A549 treated with AZD2906 at 1 μM for 4 hours (cell line): Measurements from ENCODE around the gene HIPK2. TPM values are rescaled to one million over a fixed set of nuclear protein-coding genes. Genes with fewer than 3 reads are reported as not detected.

ENCODE experiments used
- total RNA-seq: library from RNA; stranded (reverse); fragments of 200-300 nt; extraction: Qiagen RNA extraction; gene quantifications from 5 replicates; pipeline ENCODE4 v1.2.3, GENCODE V29; 2022

The HIPK2 gene
- total RNA-seq = 27.1 to 41.0 TPM (median 35.6 TPM) in 5 replicates

DNA sequence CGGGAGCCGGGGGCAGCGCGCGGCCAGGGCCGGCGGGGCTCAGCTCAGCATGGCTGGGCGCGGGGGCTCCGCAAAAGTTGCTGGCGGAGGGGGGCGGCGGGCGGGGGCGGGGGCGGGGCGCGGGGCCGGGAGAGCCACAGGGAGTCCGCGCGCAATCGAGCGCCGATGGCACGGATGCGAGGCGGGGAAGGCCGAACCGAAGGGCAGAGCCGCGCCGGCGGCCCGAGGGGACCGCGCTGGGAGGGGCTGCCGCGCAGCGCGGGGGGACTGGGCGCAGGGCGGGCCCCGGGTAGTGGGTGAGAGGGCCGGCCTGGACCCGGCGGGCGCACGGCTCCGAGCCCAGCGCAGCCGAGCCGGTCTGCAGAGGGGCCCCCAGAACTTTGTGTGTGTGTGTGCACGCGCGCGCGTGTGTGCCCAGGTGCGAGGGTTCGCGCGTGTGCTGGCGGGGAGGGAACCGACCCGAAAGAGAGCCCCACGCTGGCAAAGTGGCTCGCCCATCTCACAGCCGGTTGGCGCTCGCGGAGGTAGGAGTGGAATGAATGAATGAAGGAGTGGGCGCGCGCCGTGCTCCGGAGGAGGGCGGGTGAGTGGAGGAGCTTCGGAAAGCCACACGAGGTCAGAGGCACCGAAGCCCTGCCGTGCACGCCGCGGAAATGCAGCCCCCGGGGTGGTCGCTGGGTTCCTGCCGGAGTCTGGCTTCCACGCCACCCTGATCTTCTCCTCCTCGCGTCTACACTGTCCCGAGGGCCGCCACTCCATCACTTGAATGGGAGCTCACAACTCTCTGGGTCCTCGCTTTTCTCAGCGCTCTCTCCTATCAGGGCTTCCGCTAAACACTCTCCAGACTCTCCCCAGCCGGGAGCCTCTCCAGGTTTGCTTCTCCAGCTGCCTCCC, at the start of gene HIPK2:
TSS of gene HIPK2 (minus strand) at position 51 of the 894 bp plus-strand sequence. CDS start 375 bp downstream, outside the sequence.

DNA sequence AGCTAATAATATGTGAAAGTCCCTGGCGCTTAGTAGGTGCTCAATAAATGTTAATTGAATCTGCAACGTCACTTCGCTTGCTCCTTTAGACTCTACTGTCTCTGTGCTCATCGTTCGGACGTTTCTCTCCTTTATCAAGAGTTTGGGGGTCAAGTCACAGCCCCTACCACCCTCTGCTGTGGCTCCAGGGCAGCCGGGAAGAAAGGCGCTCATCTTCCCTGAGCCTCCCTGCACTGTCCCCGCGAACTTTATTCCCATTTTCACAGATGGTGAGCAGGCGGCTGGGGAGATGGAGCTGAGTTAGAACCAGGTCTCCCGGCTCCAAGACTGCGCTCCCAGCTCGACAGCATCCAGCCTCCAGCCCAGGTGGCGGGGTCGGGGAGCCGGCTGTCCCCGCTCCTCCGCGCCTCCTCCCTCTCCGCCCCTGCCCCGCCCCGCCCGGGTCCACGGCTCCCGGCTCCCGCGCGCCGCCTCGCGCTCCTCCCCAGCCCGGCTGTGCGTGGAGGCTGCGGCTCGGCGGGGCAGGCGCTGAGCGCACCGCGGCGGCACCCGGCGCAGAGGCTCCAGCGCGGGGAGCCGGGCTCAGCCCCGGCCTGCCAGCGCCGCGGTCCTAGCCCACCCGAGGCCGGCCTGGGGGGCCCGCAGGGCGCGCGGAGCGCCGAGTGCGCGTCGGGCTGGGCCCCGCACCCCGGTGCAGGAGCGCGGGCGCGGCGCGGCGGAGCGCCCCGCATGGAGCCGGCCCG, 254.4 kb downstream of the HIPK2 start, which contains the start of gene CLEC2L:
TSS of gene CLEC2L (plus strand) at position 487 of the 743 bp plus-strand sequence. CDS start at position 730, 243 bp downstream.

Other genes starting within 250 kb of the HIPK2 start
- gene TBXAS1, start 51.3 kb upstream of the HIPK2 start, total RNA-seq = 13.9 to 16.9 TPM (median 15.9 TPM) in 5 replicates